Muscle layer of duodenum (tissue), 2 donors: ENCODE data around the gene ARFGEF3.

ENCODE experiments used
- H3K27ac ChIP-seq: one replicate; pipeline ENCODE4 v1.7.0; 2013; ENCODE audit warnings: mild to moderate bottlenecking, low read length
- H3K27me3 ChIP-seq: one replicate; pipeline ENCODE4 v1.7.0; 2013; ENCODE audit warnings: low read depth, mild to moderate bottlenecking, control low read depth, low read length
- H3K36me3 ChIP-seq, 2 donors: one replicate each; pipeline ENCODE4 v1.7.0; 2013; ENCODE audit warnings: low read length in 2 of 2, control low read depth in 1 of 2, mild to moderate bottlenecking in 1 of 2; ENCODE audit not compliant: insufficient read depth in 2 of 2, control insufficient read depth in 1 of 2
- H3K4me1 ChIP-seq, 2 donors: one replicate each; pipeline ENCODE4 v1.7.0; 2013; ENCODE audit warnings: low read length in 2 of 2, mild to moderate bottlenecking in 2 of 2, control low read depth in 1 of 2, moderate library complexity in 1 of 2; ENCODE audit not compliant: insufficient read depth in 2 of 2, control insufficient read depth in 1 of 2
- H3K4me3 ChIP-seq, 2 donors: one replicate each; pipeline ENCODE4 v1.7.0; 2013; ENCODE audit warnings: low read length in 2 of 2, low read depth in 1 of 2, mild to moderate bottlenecking in 1 of 2
- H3K9me3 ChIP-seq, 2 donors: one replicate each; pipeline ENCODE4 v1.7.0; 2013; ENCODE audit warnings: low read length in 2 of 2, control low read depth in 1 of 2, mild to moderate bottlenecking in 1 of 2; ENCODE audit not compliant: control insufficient read depth in 1 of 2
- donor health status: healthy.

The ARFGEF3 gene

DNA sequence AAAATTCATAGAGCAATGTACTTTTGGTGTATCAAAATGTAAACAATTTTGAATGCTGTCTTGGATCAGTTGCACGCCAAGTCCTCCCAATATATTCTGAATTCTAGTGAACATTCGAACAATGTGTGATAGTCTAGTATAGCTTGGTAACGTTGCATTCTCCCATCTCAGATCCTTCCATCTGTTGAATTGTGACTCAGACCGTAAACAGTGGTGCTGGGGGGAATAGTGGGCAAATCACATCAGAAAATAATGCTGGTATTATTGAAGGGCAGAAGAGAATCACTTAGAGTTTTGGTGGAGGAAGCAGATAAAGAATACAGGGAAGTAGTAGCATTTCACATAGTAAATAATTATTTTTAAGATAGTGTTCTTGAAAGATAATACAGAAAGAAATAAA lies 102.2 kb downstream of the ARFGEF3 start:
- H3K27me3 ChIP-seq = no peaks in the 10 kb centered on the region
- H3K4me1 ChIP-seq = no peaks in the 10 kb centered on the region
- no peak overlapping the region for H3K27ac ChIP-seq
- H3K36me3 ChIP-seq = no peaks in the 10 kb centered on the region
- H3K9me3 ChIP-seq = no peaks in the 10 kb centered on the region
- no peak overlapping the region for H3K4me3 ChIP-seq

- Histone ChIP-seq H3K4me1 (no peaks in the 10 kb centered on the region), H3K27ac (no peak overlapping the region)
Measured at GRCh38 chr6:138264372-138264880, 102.7 kb downstream of the ARFGEF3 start.

DNA sequence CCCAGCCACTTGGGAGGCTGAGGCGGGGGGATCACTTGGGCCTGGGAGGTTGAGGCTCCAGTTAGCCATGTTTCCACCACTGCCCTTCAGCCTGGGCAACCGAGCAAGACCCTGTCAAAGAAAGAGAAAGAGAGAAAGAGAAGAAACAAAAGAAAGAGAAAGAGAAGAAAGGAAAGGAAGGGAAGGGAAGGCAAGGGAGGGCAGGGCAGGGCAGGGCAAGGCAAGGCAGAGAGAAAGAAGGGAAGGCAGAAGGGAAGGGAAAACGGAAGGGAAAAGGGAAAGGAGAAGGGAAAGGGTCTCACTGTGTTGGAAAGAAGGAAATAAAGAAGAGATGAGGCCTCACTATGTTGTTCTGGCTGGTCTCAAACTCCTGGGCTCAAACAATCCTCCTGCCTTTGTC lies 104.4 kb downstream of the ARFGEF3 start:
- no peaks in the 10 kb centered on the region for H3K27me3 ChIP-seq
- no peak overlapping the region for H3K4me3 ChIP-seq
- H3K4me1 ChIP-seq = no peaks in the 10 kb centered on the region
- no peaks in the 10 kb centered on the region for H3K9me3 ChIP-seq
- H3K36me3 ChIP-seq = no peaks in the 10 kb centered on the region
- no peak overlapping the region for H3K27ac ChIP-seq

More at GRCh38 chr6:138264372-138264880, 102.7 kb downstream of the ARFGEF3 start:
- Histone ChIP-seq H3K36me3 (no peaks in the 10 kb centered on the region), H3K9me3 (no peaks in the 10 kb centered on the region), H3K27me3 (no peaks in the 10 kb centered on the region), H3K4me3 (no peak overlapping the region)

DNA sequence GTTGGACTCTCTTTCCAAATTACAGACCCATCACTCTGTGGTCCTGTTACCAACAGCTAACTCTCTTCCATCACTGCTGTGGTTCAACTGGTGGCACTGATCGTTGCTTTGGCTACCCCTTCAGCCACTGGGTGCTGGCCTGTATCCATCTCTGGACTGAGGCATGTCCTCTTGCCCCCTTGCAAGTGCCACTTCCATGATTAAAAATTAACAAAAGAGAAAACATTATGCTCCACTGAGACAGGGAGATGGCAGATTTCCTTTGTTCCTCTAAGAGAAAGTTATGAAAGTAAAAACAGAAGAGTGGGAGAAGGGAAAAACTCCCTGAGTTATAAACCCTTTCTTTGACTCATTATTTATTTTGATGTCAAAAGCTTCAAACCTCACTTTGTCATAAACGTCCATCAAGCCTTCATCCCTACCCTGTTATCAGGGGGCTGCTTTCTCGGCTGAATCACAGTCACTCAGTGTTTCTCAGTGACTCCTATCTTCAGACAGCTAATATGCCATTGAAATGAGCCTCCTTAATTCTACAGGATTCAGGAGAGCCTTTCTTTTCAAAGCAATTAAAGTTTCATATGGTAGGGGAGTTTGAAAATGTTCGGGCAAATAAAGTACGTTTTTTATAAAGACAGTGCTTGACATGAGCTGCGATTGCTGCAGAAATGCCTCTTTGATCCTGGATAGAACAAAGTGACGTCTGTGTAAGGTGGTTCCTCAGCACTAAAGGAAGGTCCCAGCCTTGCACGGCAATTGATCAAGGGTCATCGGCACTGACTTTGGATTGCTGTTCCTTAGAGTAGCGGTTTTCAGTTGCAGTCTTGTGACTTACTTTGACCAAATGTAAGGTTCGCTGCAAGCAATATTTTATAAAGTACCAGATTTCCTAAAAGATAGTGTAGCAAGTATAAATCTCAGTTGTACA lies 106.5 kb downstream of the ARFGEF3 start:
- Histone ChIP-seq H3K27me3 (no peaks in the 10 kb centered on the region), H3K27ac (no peak overlapping the region), H3K9me3 (no peaks in the 10 kb centered on the region), H3K36me3 (no peaks in the 10 kb centered on the region), H3K4me1 (no peaks in the 10 kb centered on the region), H3K4me3 (no peak overlapping the region)

DNA sequence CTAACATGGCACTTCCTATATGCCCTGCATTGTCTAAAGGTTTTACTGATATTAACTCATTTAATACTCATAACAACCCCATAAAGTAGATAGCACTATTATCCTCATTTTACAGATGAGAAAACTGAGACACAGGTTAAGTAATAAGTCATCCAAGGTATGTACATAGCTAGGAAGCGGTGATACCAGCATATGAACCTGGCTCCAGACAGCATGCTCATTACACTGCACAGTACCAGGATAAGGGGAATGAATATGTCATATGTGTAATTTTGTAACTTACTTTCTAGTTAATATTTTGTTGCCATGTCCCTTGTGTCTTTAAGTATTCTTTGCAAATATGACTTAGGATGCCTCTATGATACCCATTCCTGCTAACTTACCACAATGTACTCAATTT lies 109.7 kb downstream of the ARFGEF3 start:
- no peaks in the 10 kb centered on the region for H3K4me1 ChIP-seq
- no peak overlapping the region for H3K4me3 ChIP-seq

GRCh38 chr6:138272533-138273315 lies 111.0 kb downstream of the ARFGEF3 start:
- H3K36me3 ChIP-seq = no peaks in the 10 kb centered on the region
- no peak overlapping the region for H3K4me3 ChIP-seq
- H3K27me3 ChIP-seq = no peaks in the 10 kb centered on the region
- H3K4me1 ChIP-seq = no peaks in the 10 kb centered on the region
- no peaks in the 10 kb centered on the region for H3K9me3 ChIP-seq
- H3K27ac ChIP-seq = no peak overlapping the region

More for the DNA sequence above, 109.7 kb downstream of the ARFGEF3 start:
- Histone ChIP-seq H3K27ac (no peak overlapping the region), H3K9me3 (no peaks in the 10 kb centered on the region), H3K27me3 (no peaks in the 10 kb centered on the region), H3K36me3 (no peaks in the 10 kb centered on the region)

DNA sequence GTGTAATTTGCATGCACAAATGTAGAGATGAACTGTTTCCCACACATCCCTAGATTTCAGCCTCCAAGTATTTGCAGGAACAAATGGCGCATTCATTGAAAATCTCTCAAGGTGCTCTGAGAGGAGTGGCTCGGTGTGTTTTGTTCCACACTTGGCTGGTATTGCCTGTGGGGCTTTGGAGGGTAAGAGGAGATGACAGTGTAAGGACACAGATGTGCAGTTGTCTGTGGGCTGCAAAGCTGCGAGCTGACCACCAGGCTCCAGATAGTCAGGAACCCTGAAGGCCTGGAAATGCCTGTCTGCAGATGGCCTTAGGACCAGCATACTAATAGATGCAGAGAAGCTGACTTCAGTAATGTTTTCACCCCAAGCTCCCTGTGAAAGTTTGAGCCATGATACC lies 114.2 kb downstream of the ARFGEF3 start:
- H3K27ac ChIP-seq = no peak overlapping the region
- no peak overlapping the region for H3K4me3 ChIP-seq
- no peaks in the 10 kb centered on the region for H3K27me3 ChIP-seq
- no peaks in the 10 kb centered on the region for H3K36me3 ChIP-seq
- no peaks in the 10 kb centered on the region for H3K4me1 ChIP-seq
- H3K9me3 ChIP-seq = no peaks in the 10 kb centered on the region

- no peak overlapping the region for H3K27ac ChIP-seq
- H3K4me3 ChIP-seq = no peak overlapping the region
- no peaks in the 10 kb centered on the region for H3K36me3 ChIP-seq
Measured at GRCh38 chr6:138277835-138278234, 116.1 kb downstream of the ARFGEF3 start.

GRCh38 chr6:138278326-138278725 lies 116.6 kb downstream of the ARFGEF3 start:
- H3K27me3 ChIP-seq = no peaks in the 10 kb centered on the region
- no peaks in the 10 kb centered on the region for H3K9me3 ChIP-seq
- no peak overlapping the region for H3K27ac ChIP-seq
- H3K4me1 ChIP-seq = no peaks in the 10 kb centered on the region
- H3K36me3 ChIP-seq = no peaks in the 10 kb centered on the region
- H3K4me3 ChIP-seq = no peak overlapping the region

More at GRCh38 chr6:138277835-138278234, 116.1 kb downstream of the ARFGEF3 start:
- Histone ChIP-seq H3K27me3 (no peaks in the 10 kb centered on the region), H3K4me1 (no peaks in the 10 kb centered on the region), H3K9me3 (no peaks in the 10 kb centered on the region)

- Histone ChIP-seq H3K27ac (no peak overlapping the region), H3K27me3 (no peaks in the 10 kb centered on the region), H3K36me3 (no peaks in the 10 kb centered on the region), H3K4me1 (no peaks in the 10 kb centered on the region), H3K9me3 (no peaks in the 10 kb centered on the region), H3K4me3 (no peak overlapping the region)
Measured at GRCh38 chr6:138285800-138286199, 124.1 kb downstream of the ARFGEF3 start.

GRCh38 chr6:138286698-138287097 lies 125.0 kb downstream of the ARFGEF3 start:
- no peak overlapping the region for H3K27ac ChIP-seq
- H3K4me1 ChIP-seq = no peaks in the 10 kb centered on the region
- no peaks in the 10 kb centered on the region for H3K36me3 ChIP-seq
- no peaks in the 10 kb centered on the region for H3K9me3 ChIP-seq
- H3K27me3 ChIP-seq = no peaks in the 10 kb centered on the region
- no peak overlapping the region for H3K4me3 ChIP-seq
